ENCODE results near the gene ARSI.

The ARSI gene

GRCh38 chr5:150326707-150327106, 24.0 kb upstream of the ARSI start:
- no peak for DNase-seq (ENCODE audit: low spot score)

DNA sequence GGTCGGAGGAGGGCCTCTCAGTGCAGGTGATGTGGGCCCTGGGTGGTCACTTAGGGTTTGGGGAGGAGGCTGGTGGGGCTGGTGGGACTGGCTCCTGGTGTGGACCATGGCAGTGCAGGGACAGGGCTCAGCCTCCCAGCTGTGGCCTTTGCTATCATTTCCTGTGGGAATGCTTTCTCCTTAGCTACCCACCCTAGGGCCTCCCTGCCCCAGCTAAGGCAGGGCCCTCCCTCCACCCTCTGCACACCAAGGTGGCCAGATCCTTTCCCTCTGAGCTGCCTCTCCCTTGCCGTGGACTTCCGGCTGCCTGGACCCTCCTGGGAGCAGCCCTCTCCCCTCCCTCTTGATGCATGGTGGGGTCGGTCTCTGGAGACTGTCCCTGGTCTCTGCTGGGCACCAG, 22.7 kb upstream of the ARSI start:
- DNase-seq (ENCODE audit: low spot score) = no peak

DNA sequence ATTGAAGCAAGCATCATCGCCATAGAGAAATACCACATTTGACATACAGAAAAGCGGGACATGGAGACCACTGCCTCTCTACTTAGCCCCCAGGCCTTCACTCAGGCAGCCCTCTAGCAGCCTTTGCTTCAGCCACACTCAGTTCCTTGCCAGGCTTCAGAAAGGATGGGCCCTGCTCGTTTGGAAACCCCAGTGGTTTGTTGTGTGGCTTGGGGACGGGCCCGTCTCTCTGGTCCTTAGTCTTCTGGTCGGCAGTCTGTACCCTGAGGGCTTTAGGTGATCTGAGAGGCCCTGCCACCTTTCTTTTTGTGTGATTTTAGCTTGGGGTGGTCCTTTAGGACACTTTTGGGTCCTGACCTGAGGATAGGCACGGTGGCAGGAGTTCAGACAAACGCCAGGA, 21.1 kb upstream of the ARSI start:
- DNase-seq (ENCODE audit: low spot score) = no peak

DNA sequence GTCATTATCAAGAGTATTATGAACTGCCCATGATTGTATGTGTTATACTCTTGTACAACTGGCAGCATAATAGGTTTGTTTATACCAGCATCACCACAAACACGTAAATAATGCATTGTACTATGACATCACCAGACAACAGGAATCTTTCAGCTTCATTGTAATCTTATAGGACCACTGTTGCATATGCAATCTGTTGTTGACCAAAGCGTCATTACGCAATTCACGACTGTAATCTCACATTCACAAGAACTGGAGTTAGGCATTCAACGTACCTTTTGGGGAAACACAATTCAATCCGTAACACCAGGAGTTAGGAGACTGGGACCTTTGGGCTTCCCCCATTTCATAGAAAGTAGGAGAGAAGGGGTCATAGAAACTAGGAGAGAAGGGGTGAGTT, 20.4 kb upstream of the ARSI start:
- no peak for DNase-seq (ENCODE audit: low spot score)

DNA sequence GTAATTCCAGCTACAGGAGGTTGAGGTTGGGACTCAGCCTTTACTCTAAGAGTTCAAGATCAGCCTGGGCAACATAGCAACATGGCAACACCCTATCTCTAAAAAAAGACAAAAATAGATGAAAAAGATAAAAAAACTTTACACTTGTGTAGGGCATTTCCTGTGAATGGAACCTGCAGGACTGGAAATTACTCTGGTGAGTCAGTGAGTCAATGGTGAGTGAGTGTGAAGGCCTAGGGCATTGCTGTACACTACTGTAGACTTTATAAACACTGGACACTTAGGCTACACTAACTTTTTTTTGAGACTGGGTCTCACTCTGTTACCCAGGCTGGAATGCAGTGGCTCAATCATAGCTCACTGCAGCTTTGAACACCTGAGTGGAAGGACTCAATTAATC, 19.5 kb upstream of the ARSI start:
- DNase-seq (ENCODE audit: low spot score) = no peak

DNA sequence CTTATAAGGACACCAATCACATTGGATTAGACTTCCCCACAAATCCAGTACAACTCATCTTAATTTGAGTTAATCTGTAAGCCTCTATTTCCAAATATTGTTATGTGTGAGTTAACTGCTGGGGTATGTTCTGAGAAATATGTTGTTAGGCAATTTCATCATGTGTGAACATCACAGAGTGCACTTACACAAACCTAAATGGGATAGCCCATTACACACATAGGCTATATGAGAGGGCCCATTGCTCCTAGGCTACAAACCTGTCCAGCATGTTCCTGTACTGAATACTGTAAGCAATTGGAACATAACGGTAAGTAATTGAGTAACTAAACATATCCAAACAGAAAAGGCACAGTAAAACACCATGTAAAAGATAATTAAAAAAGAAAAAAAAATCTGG, 19.1 kb upstream of the ARSI start:
- DNase-seq (ENCODE audit: low spot score) = no peak

GRCh38 chr5:150321211-150321610, 18.5 kb upstream of the ARSI start:
- no peak for DNase-seq (ENCODE audit: low spot score)

DNA sequence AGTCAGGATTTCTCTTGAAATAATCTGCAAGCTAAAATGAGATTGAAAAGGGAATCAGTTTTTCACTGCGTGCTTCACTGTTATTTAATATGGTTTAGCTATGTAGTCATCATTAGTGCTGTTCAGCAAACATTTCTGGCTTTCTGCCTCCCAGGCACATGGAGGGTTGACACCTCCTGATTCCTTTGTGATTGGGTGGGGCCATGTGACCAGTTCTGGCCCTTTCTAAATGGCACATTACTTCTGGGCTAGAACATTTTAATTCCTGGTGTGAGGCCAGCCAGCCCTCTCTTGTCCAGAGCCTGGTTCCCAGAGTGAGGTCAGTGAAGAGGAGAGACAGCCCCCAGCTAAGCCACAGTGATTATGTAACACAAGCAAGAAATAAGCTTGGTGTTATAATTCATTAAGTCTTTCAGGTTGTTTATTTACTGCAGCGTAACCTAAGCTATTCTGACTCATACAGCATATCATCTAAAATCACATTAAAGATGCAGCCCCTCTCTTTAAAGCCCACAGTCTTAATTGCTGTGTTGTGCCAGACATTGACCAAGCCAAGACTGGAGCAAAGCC, 17.4 kb upstream of the ARSI start:
- no peak for DNase-seq (ENCODE audit: low spot score)

DNA sequence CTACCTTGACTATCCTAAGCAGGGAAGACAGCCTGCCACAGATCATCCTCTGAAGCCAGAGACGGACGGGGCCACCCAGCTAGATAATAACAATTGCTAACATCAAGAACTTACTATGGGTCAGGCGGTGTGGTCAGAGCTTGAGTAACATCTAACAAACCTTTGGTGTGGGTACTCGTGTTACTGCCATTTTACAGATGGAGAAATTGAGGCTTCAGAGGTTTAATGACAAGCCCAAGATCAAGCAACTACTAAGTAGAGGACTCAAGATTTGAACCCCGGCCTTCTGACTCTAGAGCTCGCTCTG, 16.7 kb upstream of the ARSI start:
- no peak for DNase-seq (ENCODE audit: low spot score)

- no peak for DNase-seq (ENCODE audit: low spot score)
These were observed 16.1 kb upstream of the ARSI start for GRCh38 chr5:150318613-150319483.

DNA sequence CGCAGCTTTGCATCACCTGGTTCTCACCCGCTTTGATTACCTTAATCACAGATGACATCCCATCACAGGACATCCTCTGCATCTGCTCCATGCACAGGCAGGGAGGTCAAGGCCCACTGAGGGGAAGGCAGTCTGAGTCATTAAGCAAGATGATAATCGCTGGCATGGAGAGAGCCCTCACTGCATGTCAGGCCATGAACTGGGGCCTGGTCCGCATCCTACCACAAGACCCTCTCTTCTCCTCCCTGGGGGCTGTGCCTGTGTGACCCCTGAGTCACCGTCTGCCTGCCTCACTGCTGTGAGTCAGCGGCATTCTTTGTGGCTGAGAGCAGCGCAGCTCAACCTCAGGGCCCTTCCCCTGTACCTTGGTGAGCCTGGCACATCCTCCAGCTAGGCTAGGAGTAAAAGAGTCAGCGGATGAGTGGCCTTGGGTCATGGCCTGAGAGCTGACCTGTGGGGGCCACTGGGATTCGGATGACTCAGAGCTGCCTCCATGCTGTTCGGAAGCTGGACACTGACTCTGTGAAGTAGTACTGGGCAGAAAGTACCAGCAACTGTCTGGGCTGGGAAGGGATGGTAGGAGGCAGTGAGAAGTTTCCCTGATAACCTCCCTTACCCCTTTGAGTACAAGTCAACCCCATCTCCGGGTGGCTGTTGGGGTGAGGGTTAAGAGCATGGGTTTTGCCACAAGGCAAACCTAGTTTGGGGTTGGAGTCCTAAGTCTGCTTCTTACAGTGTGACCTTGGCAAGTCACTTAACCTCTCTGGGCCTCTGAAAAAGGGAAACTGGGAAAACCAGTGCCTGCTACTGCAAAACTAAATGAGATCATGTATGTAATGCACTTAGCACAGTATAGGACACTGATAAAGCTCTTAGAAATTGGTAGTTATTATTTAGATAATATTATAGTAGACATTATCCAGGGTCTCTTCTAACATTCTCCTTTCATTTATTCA, 14.6 kb upstream of the ARSI start:
- no peak for DNase-seq (ENCODE audit: low spot score)

DNA sequence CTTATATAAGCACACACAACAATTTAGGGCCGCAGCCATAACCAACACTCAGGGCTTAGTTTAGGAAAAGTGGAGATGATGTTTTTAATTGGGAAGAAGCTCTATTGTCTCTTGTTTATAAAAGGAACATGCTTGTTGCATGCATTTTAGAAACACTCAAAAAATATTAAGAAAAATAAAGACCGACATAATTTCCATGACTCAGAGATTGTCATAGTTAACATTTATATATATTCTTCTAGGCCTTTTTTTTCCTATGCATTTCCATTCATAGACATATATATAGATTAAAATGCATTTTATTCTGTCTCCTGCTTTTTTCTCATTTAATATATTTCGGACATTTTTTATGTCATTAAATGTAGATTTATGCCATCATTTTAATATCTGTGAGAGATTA, 13.6 kb upstream of the ARSI start:
- no peak for DNase-seq (ENCODE audit: low spot score)

- DNase-seq (ENCODE audit: low spot score) = no peak
These were observed 12.5 kb upstream of the ARSI start for GRCh38 chr5:150315245-150315644.

- no peak for DNase-seq (ENCODE audit: low spot score)
These were observed 11.4 kb upstream of the ARSI start for GRCh38 chr5:150313921-150314716.

DNA sequence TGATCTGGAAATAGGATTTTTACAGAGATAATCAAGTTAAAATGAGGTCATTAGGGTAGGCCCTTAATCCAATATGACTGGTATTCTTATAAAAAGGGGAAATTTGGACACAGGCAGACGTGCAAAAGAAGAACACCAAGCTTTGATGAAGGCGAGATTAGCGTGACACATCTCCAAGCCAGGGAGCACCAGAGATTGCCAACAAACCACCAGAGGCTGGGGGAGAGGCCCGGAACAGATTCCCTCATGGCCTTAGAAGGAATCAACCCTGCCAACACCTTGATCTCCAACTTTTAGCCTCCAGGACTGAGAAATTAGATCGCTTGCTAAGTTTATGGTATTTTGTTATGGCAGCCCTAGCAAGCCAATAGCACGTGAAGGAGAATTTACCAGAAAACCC, 10.8 kb upstream of the ARSI start:
- DNase-seq (ENCODE audit: low spot score) = no peak

DNA sequence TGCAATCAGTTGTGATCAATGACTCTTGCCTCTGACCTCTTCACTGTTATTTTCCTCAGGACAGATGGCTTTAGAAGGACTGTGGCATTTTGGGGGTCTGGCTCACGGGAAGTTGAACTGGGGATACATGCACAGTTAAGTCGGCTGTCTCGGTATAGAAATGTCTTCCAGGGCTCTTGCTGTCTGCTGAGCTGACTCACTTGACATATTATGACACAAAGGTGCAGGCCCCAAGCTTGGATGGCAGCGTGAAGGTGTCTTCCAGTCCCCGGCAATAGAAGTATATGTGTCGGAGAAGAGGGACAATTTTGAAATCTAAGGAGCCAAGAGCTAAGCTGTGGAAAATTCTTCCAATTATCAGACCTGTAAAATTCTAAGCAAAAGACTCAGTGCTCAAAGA, 9.8 kb upstream of the ARSI start:
- DNase-seq (ENCODE audit: low spot score) = no peak

DNA sequence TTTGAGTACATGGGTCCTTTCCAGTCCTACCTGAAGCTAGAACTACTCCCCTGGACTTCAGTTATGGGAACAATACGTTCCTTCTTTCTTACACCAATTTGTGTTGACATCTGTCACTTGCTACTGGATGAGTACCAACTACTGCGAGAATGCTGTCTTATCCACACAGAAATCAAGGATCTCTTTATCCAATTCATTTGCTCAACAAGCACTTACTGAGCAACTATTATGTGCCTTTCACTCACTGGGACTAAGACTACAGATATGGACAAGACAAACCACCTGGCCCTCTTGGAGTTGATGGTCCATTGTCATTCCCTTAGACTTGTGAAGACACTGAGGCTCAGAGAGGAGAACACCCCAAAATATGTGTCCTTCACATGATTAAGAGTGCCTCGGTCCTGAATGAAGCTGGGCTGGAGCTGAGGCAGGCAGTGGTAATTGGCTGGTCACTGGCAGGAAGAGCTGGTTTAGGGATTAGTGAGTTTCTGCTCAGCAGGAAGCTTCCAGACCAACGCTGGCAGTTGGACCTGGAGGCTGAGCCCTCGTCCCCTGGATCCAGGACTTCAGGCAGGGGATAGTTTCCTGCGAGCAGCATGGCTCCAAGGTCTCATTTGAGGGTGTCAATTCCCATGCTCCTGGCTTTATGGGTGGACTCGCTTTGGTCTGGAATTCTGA, 8.4 kb upstream of the ARSI start:
- no peak for DNase-seq (ENCODE audit: low spot score)

DNA sequence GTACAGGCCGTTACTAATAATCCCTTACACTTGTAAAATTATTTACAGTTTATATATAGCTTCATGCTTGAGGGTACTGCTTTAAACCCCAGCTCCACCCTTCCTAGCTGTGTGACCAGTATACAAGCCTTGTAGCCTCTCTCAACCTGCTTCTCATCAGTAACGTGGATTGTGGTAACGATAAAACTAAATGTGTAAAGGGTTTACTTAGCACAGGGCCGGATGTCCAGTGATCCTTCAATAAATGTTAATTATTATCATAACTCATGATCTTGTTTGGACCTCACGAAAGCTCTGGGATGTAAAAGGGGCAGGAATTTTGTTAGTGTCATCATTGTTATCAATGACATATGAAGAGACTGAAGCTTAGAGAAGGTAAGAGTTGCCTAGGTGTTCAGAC, 7.5 kb upstream of the ARSI start:
- no peak for DNase-seq (ENCODE audit: low spot score)

- DNase-seq (ENCODE audit: low spot score) = no peak
These were observed 7.2 kb upstream of the ARSI start for GRCh38 chr5:150309886-150310239.

- DNase-seq (ENCODE audit: low spot score) = no peak
These were observed 6.6 kb upstream of the ARSI start for GRCh38 chr5:150309101-150309885.
